Fibroblast of mammary gland (primary cell): Measurements from ENCODE around the gene METAP2.
A peak's percentile ranks its signal among the peaks of the same experiment; 100 is the strongest.
"Not testable (repeated sequence)": the region's sequence is repeated elsewhere in the genome, so short reads cannot be mapped to it uniquely, and the experiment has no call there.

Source experiments
- DNase-seq: peaks from one replicate; pipeline ENCODE4 v3.0.0-alpha.2; 2010; ENCODE audit warnings: low read depth
- H3K4me3 ChIP-seq: 2 replicates; pipeline ENCODE4 v1.5.1; 2011; ENCODE audit warnings: low read depth, mild to moderate bottlenecking, low read length, moderate library complexity; ENCODE audit not compliant: control insufficient read depth
- CTCF ChIP-seq: conservative IDR thresholded peaks from 2 replicates; pipeline ENCODE4 v1.5.1; 2011; ENCODE audit warnings: low read depth, low read length, inconsistent platforms; ENCODE audit not compliant: control insufficient read depth, insufficient read depth

Gene METAP2

GRCh38 chr12:95439461-95440230 lies 34.3 kb upstream of the METAP2 start:
- DNase-seq: no peak
- no peak overlapping the region for H3K4me3 ChIP-seq

GRCh38 chr12:95440401-95440800 lies 33.6 kb upstream of the METAP2 start:
- TF ChIP-seq CTCF: no peak
- DNase-seq: peak; percentile 35
- no peak overlapping the region for H3K4me3 ChIP-seq

More at GRCh38 chr12:95439461-95440230, 34.3 kb upstream of the METAP2 start:
- no peak for TF ChIP-seq CTCF

GRCh38 chr12:95443459-95443858 lies 30.5 kb upstream of the METAP2 start:
- no peak for DNase-seq
- TF ChIP-seq CTCF: no peak
- no peak overlapping the region for H3K4me3 ChIP-seq

GRCh38 chr12:95445099-95445498 lies 28.9 kb upstream of the METAP2 start:
- not testable (repeated sequence) for DNase-seq, H3K4me3 ChIP-seq

- no peak for DNase-seq
- no peak for TF ChIP-seq CTCF
- no peak overlapping the region for H3K4me3 ChIP-seq
These were observed 28.0 kb upstream of the METAP2 start for GRCh38 chr12:95445884-95446505.

GRCh38 chr12:95446506-95446900 lies 27.4 kb upstream of the METAP2 start:
- no peak for TF ChIP-seq CTCF
- DNase-seq: peak; percentile 47
- no peak overlapping the region for H3K4me3 ChIP-seq

- not testable (repeated sequence) for DNase-seq, H3K4me3 ChIP-seq
These were observed 24.3 kb upstream of the METAP2 start for GRCh38 chr12:95449656-95450055.

- H3K4me3 ChIP-seq, DNase-seq: not testable (repeated sequence)
These were observed 21.5 kb upstream of the METAP2 start for GRCh38 chr12:95452501-95452900.

- DNase-seq, H3K4me3 ChIP-seq: not testable (repeated sequence)
These were observed 20.1 kb upstream of the METAP2 start for GRCh38 chr12:95453881-95454280.

- not testable (repeated sequence) for DNase-seq, H3K4me3 ChIP-seq
These were observed 19.2 kb upstream of the METAP2 start for GRCh38 chr12:95454780-95455215.

GRCh38 chr12:95457605-95458004 lies 16.3 kb upstream of the METAP2 start:
- H3K4me3 ChIP-seq: not testable (repeated sequence)
- peak; percentile 34 for DNase-seq
